ENCODE measurements around the gene ADCK1.
"Not testable (repeated sequence)": the region's sequence is repeated elsewhere in the genome, so short reads cannot be mapped to it uniquely, and the experiment has no call there.

Gene ADCK1

DNA sequence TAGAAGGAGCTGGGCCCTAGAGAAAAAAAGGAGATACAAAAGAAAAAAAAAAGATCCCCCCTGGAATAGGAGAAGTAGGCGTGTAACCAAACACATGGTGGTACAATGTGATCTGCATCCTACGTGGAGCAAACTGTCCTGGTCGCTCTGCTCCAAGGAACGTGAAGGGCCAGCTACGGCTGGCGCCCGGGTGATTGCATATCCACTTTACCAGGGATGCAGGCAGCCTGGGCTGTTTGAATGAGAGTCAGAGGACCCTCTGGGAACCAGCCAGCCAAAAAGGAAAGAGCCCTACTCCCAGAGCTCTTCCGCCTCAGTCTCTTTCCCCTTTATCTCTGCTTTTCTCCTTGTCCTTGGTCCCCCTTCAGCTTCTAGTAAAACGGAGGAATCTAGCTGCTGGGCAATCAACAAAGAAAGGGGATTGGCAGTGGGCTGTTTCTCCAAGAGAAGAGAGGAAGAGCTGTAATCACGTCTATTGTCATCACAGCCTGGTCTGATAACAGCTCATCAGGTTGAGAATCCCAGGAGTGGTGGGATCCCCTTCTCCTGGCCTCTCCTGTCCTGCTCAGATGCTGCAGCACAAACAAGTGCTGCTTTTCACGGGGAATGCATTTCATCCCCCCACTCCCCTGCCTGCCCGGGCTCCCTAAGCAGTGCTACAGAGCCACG, 156.0 kb downstream of the ADCK1 start (continued):
- TF ChIP-seq SCRT1 (tag by site-specific recombination; IDR thresholded peaks at IDR 0.05; ENCODE audit: borderline replicate concordance) (no peak), ZNF624 (tag by site-specific recombination; IDR thresholded peaks at IDR 0.05) (no peak), ZNF768 (tag by site-specific recombination; IDR thresholded peaks at IDR 0.05) (no peak), ZNF146 (tag by site-specific recombination; IDR thresholded peaks at IDR 0.05) (no peak), ZNF561 (tag by site-specific recombination; IDR thresholded peaks at IDR 0.05; ENCODE audit: borderline replicate concordance) (no peak)

DNA sequence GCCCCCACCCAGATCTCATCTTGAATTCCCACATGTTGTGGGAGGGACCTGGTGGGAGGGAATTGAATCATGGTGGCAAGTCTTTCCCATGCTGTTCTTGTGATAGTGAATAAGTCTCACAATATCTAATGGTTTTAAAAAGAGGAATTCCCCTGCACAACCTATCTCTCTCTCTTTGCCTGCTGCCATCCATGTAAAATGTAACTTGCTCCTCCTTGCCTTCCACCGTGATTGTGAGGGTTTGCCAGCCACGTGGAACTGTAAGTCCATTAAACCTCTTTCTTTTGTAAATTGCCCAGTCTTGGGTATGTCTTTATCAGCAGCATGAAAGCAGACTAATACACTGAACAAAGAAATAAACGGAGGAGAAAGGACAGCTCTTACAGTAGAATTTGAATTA, 159.8 kb downstream of the ADCK1 start:
- POLR2A ChIA-PET; H3K27ac ChIP-seq (ENCODE audit: extremely low read depth, low read depth, low read length); CTCF ChIA-PET; H3K4me3 ChIP-seq (ENCODE audit: low read depth, low read length); H3K9me3 ChIP-seq (ENCODE audit: control insufficient read depth, insufficient read depth, low read depth, low read length); H3K4me1 ChIP-seq (ENCODE audit: control insufficient read depth, insufficient read depth, low read length); H3K36me3 ChIP-seq (ENCODE audit: control insufficient read depth in 2 of 2, insufficient read depth in 1 of 2, low read length in 2 of 2): not testable (repeated sequence)

- ChIA-PET CTCF (no interaction called here), POLR2A (no interaction called here)
- TF ChIP-seq ZNF138 (tag by site-specific recombination; IDR thresholded peaks at IDR 0.05; ENCODE audit: borderline replicate concordance) = no peak
- no peak for TF ChIP-seq ZNF324 (tag by site-specific recombination; IDR thresholded peaks at IDR 0.05)
- no peak for TF ChIP-seq ZNF426 (tag by site-specific recombination; IDR thresholded peaks at IDR 0.05)
- no peak for TF ChIP-seq ZNF311 (tag by site-specific recombination; IDR thresholded peaks at IDR 0.05; ENCODE audit: borderline replicate concordance)
- no peak for TF ChIP-seq AEBP2 (tag by site-specific recombination; IDR thresholded peaks at IDR 0.05; ENCODE audit: borderline replicate concordance)
- no peak for TF ChIP-seq PATZ1 (tag by site-specific recombination; IDR thresholded peaks at IDR 0.05)
- TF ChIP-seq ZNF660 (tag by site-specific recombination; IDR thresholded peaks at IDR 0.05) = no peak
- TF ChIP-seq ZBTB10 (tag by site-specific recombination; IDR thresholded peaks at IDR 0.05) = no peak
- TF ChIP-seq, protein P1, sequence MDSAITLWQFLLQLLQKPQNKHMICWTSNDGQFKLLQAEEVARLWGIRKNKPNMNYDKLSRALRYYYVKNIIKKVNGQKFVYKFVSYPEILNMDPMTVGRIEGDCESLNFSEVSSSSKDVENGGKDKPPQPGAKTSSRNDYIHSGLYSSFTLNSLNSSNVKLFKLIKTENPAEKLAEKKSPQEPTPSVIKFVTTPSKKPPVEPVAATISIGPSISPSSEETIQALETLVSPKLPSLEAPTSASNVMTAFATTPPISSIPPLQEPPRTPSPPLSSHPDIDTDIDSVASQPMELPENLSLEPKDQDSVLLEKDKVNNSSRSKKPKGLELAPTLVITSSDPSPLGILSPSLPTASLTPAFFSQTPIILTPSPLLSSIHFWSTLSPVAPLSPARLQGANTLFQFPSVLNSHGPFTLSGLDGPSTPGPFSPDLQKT (IDR thresholded peaks at IDR 0.05; ENCODE audit: borderline replicate concordance, low read depth, low read length) = no peak
- no peak for TF ChIP-seq ZNF585B (tag by site-specific recombination; IDR thresholded peaks at IDR 0.05)
- TF ChIP-seq ZSCAN16 (tag by site-specific recombination; IDR thresholded peaks at IDR 0.05) = no peak
- TF ChIP-seq ZNF16 (tag by site-specific recombination; IDR thresholded peaks at IDR 0.05; ENCODE audit: low read depth) = no peak
- no peak for TF ChIP-seq ZFP41 (tag by site-specific recombination; IDR thresholded peaks at IDR 0.05; ENCODE audit: borderline replicate concordance)
- TF ChIP-seq ZNF830 (tag by site-specific recombination; IDR thresholded peaks at IDR 0.05; ENCODE audit: low read depth) = no peak
- TF ChIP-seq ZBTB44 (tag by site-specific recombination; IDR thresholded peaks at IDR 0.05) = no peak
- no peak for TF ChIP-seq GFI1B (tag by site-specific recombination; IDR thresholded peaks at IDR 0.05)
- no peak for TF ChIP-seq ZSCAN23 (tag by site-specific recombination; IDR thresholded peaks at IDR 0.05)
- TF ChIP-seq ZNF302 (tag by site-specific recombination; IDR thresholded peaks at IDR 0.05; ENCODE audit: low read depth) = no peak
- no peak for TF ChIP-seq ZBTB48 (tag by site-specific recombination; IDR thresholded peaks at IDR 0.05)
Measured at GRCh38 chr14:77961847-77962580, 162.1 kb downstream of the ADCK1 start.

More at GRCh38 chr14:77961847-77962580, 162.1 kb downstream of the ADCK1 start:
- Histone ChIP-seq H3K4me1 (ENCODE audit: control insufficient read depth, insufficient read depth, low read length) (no peaks in the 10 kb centered on the region), H3K9me3 (ENCODE audit: control insufficient read depth, insufficient read depth, low read depth, low read length) (no peaks in the 10 kb centered on the region), H3K4me3 (ENCODE audit: low read depth, low read length) (no peak overlapping the region), H3K36me3 (ENCODE audit: control insufficient read depth in 2 of 2, insufficient read depth in 1 of 2, low read length in 2 of 2) (no peaks in the 10 kb centered on the region), H3K27ac (ENCODE audit: extremely low read depth, low read depth, low read length) (no peak overlapping the region)

All from HEK293 (cell line).